GM12875 (cell line): ENCODE measurements around the gene ITGB1BP1.

ENCODE experiments used
- H3K4me3 ChIP-seq: one replicate; pipeline ENCODE4 v1.5.1; 2011; ENCODE audit warnings: low read depth, low read length, control low read depth
- CTCF ChIP-seq: IDR thresholded peaks from 2 replicates; pipeline ENCODE4 v1.5.1; 2011; ENCODE audit warnings: low read depth, mild to moderate bottlenecking, control low read depth, inconsistent platforms, low read length, moderate library complexity, borderline replicate concordance; ENCODE audit not compliant: insufficient read depth

Gene ITGB1BP1

GRCh38 chr2:9462886-9463697, 39.8 kb upstream of the ITGB1BP1 start:
- no peak for TF ChIP-seq CTCF
- H3K4me3 ChIP-seq: no peak overlapping the region

- no peak for TF ChIP-seq CTCF
These were observed 39.0 kb upstream of the ITGB1BP1 start for GRCh38 chr2:9462313-9462712.

GRCh38 chr2:9461079-9461478, 37.8 kb upstream of the ITGB1BP1 start:
- no peak overlapping the region for H3K4me3 ChIP-seq
- TF ChIP-seq CTCF: no peak

More at GRCh38 chr2:9462313-9462712, 39.0 kb upstream of the ITGB1BP1 start:
- no peak overlapping the region for H3K4me3 ChIP-seq

GRCh38 chr2:9460441-9461017, 37.2 kb upstream of the ITGB1BP1 start:
- no peak overlapping the region for H3K4me3 ChIP-seq
- no peak for TF ChIP-seq CTCF

- H3K4me3 ChIP-seq: no peak overlapping the region
- TF ChIP-seq CTCF: no peak
These were observed 27.9 kb upstream of the ITGB1BP1 start for GRCh38 chr2:9451231-9451630.

- H3K4me3 ChIP-seq: no peak overlapping the region
- no peak for TF ChIP-seq CTCF
These were observed 21.8 kb upstream of the ITGB1BP1 start for GRCh38 chr2:9445089-9445488.

GRCh38 chr2:9443526-9443925, 20.2 kb upstream of the ITGB1BP1 start:
- no peak for TF ChIP-seq CTCF
- no peak overlapping the region for H3K4me3 ChIP-seq
